LNCAP (cell line): ENCODE results near the gene CS.

ENCODE experiments used
- CTCF ChIP-seq: fragments of 450-650 bp; IDR thresholded peaks from 2 replicates; pipeline ENCODE4 v1.5.1; 2017; ENCODE audit warnings: mild to moderate bottlenecking

Gene CS

DNA sequence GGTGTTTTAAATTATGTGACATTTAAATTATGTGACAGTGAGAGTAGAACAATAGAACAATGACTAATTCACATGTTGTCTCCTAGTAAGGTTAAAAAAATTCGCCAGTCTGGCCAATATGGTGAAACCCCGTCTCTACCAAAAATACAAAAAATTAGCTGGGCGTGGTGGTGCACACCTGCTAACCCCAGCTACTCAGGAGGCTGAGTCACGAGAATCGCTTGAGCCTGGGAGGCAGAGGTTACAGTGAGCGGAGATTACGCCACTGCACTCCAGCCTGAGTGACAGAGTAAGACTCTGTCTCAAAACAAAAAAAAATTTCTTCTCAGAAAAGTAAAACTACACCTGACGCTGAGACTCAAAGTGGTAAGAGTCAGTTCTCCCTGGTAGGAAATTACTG, 2.7 kb downstream of the CS start:
- no peak for TF ChIP-seq CTCF

- TF ChIP-seq CTCF, result no peak
Observed at GRCh38 chr12:56296295-56296694, 3.8 kb downstream of the CS start.

GRCh38 chr12:56293795-56294194, 6.3 kb downstream of the CS start:
- no peak for TF ChIP-seq CTCF

GRCh38 chr12:56288705-56289387, 11.3 kb downstream of the CS start:
- no peak for TF ChIP-seq CTCF

DNA sequence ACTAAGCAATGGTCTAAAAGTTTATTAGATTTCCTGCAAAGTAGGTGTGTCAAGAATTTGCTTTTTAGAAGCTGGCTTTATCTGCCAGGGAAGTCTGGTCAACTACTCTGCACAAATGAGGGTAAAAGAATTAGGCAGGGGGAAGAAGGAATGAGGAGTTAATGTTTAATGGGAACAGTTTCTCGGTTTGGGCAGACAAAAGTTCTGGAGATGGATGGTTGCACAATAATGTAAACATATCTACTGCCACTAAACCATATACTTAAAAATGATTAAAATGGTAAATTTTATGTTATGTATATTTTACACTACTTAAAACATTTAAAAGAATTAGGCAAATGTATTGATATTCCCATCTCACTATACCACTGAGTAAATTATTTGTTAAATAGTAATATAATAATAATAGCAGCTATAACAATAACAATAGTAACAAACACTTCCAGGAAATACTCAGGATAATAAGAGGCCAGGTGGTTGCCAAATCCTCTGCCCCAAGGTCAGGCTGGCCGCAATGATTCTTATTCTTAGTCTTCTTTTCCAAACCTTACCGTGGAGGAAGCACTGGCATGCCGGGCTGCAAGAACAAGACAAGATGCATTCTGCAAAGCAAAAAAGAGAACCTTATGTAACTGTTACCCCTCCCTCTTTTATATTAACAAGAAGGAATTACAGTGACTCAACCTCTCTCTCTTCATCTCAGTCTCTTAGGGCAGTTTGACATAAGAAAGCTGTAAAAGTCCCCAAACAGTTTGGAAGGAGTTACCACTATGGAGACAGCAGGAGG, 13.9 kb downstream of the CS start:
- TF ChIP-seq CTCF, result no peak

- no peak for TF ChIP-seq CTCF
Observed at GRCh38 chr12:56282579-56282978, 17.6 kb downstream of the CS start.

- no peak for TF ChIP-seq CTCF
Observed at GRCh38 chr12:56282030-56282429, 18.1 kb downstream of the CS start.
